Measurements from ENCODE around the gene WDR45B.

GRCh38 chr17:82668024-82668630 is 19.9 kb upstream of the WDR45B start:
- TF ChIP-seq CTCF (IDR thresholded peaks at IDR 0.05; ENCODE audit: low read depth, low read length) (no peak), EZH2phosphoT487 (IDR thresholded peaks at IDR 0.05; ENCODE audit: low read depth) (no peak)

All from OCI-LY3 (cell line).